Stimulated activated CD4-positive, alpha-beta T cell treated with anti-CD3 and anti-CD28 coated beads, Interleukin-15, amount 100 ng/mL, for 24 hours (primary cell): ENCODE data around the gene MSL1.
"Not testable (repeated sequence)": the region's sequence is repeated elsewhere in the genome, so short reads cannot be mapped to it uniquely, and the experiment has no call there.

ENCODE experiments used
- DNase-seq: peaks from one replicate; pipeline ENCODE4 v3.0.0-alpha.2; 2020

Gene MSL1

GRCh38 chr17:40135817-40136216 is 14.0 kb downstream of the MSL1 start:
- DNase-seq, result no peak

- no peak for DNase-seq
Measured at GRCh38 chr17:40139566-40140058, 17.8 kb downstream of the MSL1 start.

- not testable (repeated sequence) for DNase-seq
Measured at GRCh38 chr17:40143166-40143565, 21.4 kb downstream of the MSL1 start.

- no peak for DNase-seq
Measured at GRCh38 chr17:40145476-40145875, 23.7 kb downstream of the MSL1 start.

- DNase-seq, result no peak
Measured at GRCh38 chr17:40148527-40148926, 26.8 kb downstream of the MSL1 start.

GRCh38 chr17:40150276-40150675 is 28.5 kb downstream of the MSL1 start:
- DNase-seq, result no peak

GRCh38 chr17:40151414-40151963 is 29.7 kb downstream of the MSL1 start:
- no peak for DNase-seq

- peak; percentile 44 for DNase-seq
Measured at GRCh38 chr17:40153603-40154236, 31.9 kb downstream of the MSL1 start.

- no peak for DNase-seq
Measured at GRCh38 chr17:40157973-40158372, 36.2 kb downstream of the MSL1 start.

- DNase-seq, result no peak
Measured at GRCh38 chr17:40158438-40159013, 36.8 kb downstream of the MSL1 start.

GRCh38 chr17:40159456-40159855 is 37.7 kb downstream of the MSL1 start:
- no peak for DNase-seq

- DNase-seq, result no peak
Measured at GRCh38 chr17:40167685-40168261, 46.0 kb downstream of the MSL1 start.

GRCh38 chr17:40168262-40168832 is 46.6 kb downstream of the MSL1 start:
- peak; percentile 32 for DNase-seq

GRCh38 chr17:40170325-40170724 is 48.6 kb downstream of the MSL1 start:
- DNase-seq, result no peak

GRCh38 chr17:40171750-40172149 is 50.0 kb downstream of the MSL1 start:
- DNase-seq, result no peak

- DNase-seq, result no peak
Measured at GRCh38 chr17:40173091-40173777, 51.5 kb downstream of the MSL1 start.

- no peak for DNase-seq
Measured at GRCh38 chr17:40173778-40174135, 52.0 kb downstream of the MSL1 start.

GRCh38 chr17:40174514-40174913 is 52.7 kb downstream of the MSL1 start:
- no peak for DNase-seq

- no peak for DNase-seq
Measured at GRCh38 chr17:40175928-40176753, 54.4 kb downstream of the MSL1 start.

- DNase-seq, result no peak
Measured at GRCh38 chr17:40176754-40177110, 55.0 kb downstream of the MSL1 start.

- DNase-seq, result peak; percentile 91
Measured at GRCh38 chr17:40177275-40177874, 55.6 kb downstream of the MSL1 start, which contains the start of gene RAPGEFL1. Gene RAPGEFL1, plus strand, starts transcription at chr17:40177470. Its CDS starts 392 bp downstream, at chr17:40177862.
